Neural progenitor cell (in vitro differentiated cells): ENCODE data around the gene GART.
"Not testable (repeated sequence)": the region's sequence is repeated elsewhere in the genome, so short reads cannot be mapped to it uniquely, and the experiment has no call there.

Source experiments
- CTCF ChIP-seq: fragments of 200-600 bp; sonication (generic); IDR thresholded peaks from 2 replicates; pipeline ENCODE4 v1.5.1; 2017; ENCODE audit warnings: antibody characterized with exemption, mild to moderate bottlenecking
- EZH2 ChIP-seq: fragments of 200-600 bp; sonication (generic); IDR thresholded peaks from 2 replicates; pipeline ENCODE4 v1.6.1; 2017; ENCODE audit warnings: antibody characterized with exemption, mild to moderate bottlenecking, moderate library complexity

GRCh38 chr21:33576741-33577141 is 34.8 kb upstream of the GART start:
- TF ChIP-seq CTCF, EZH2: not testable (repeated sequence)
